Measurements from ENCODE around the gene RSL24D1. TPM values are rescaled to one million over a fixed set of nuclear protein-coding genes. Genes with fewer than 3 reads are reported as not detected.
A peak's percentile ranks its signal among the peaks of the same experiment; 100 is the strongest.

The RSL24D1 gene
- 100 to 1,000 TPM; 106 to 171 (median 124) TPM for total RNA-seq
- 10 to 100 TPM; 56.2 to 89.5 (median 75.6) TPM for polyA plus RNA-seq

DNA sequence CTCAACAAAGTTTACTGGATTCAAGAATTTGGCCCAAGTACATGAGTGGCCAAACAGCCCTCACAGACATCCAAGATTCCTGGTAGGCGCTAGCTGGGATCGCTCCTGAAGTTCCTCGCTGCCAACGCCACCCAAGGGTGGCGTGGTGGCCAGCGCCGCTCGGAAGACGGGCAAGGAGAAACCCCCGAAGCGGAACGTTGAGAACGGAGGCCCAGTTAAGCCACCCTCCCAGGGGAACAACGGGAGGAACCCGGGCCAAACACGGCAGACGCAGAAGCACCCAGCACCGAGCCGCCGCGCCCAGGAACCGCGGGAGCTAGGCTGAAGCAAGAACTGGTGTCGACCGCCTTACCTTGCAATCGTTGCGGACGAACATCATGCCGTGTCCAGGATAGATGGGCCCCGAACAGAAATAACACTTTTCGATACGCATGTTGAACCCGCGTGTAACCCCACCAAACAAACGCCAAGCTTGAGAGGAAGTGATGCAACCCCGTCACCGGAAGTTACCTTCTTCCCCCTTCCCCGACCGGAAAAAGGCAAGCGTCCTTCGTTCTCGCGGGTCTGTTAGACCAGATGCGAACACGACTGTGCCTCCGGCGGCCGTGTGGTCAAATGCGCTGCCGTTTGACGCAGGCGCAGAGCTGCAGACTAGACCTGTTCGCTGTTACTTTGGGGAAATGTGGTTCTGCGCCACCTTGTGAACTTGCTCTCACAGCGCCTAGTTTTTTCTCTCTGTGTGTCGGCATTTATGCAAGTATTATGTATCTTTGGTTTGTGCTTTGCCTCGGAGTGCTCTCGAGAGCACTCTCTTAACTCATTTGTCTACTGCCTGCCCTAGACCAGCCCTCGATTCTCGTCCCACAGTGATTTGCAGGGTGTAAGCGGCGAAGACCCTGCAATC is at the start of gene RSL24D1:
Gene RSL24D1 (minus strand): TSS at position 484 of the 904 bp plus-strand sequence. CDS start 51 bp downstream, at position 433.
- 0% methylated on average over 62 of the region's 62 CpGs for WGBS, 2 donors
- H3K27ac ChIP-seq: peak within 1 kb of the TSS; percentile 93 to 95 (median 94)
- peak; percentile 55 to 63 for TF ChIP-seq POLR2A (IDR thresholded peaks at IDR 0.05)
- TF ChIP-seq, protein P1, sequence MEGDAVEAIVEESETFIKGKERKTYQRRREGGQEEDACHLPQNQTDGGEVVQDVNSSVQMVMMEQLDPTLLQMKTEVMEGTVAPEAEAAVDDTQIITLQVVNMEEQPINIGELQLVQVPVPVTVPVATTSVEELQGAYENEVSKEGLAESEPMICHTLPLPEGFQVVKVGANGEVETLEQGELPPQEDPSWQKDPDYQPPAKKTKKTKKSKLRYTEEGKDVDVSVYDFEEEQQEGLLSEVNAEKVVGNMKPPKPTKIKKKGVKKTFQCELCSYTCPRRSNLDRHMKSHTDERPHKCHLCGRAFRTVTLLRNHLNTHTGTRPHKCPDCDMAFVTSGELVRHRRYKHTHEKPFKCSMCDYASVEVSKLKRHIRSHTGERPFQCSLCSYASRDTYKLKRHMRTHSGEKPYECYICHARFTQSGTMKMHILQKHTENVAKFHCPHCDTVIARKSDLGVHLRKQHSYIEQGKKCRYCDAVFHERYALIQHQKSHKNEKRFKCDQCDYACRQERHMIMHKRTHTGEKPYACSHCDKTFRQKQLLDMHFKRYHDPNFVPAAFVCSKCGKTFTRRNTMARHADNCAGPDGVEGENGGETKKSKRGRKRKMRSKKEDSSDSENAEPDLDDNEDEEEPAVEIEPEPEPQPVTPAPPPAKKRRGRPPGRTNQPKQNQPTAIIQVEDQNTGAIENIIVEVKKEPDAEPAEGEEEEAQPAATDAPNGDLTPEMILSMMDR (IDR thresholded peaks at IDR 0.05): peak; percentile 11 to 33 (median 15)
- TF ChIP-seq POLR2AphosphoS5 (IDR thresholded peaks at IDR 0.05): peak; percentile 86 to 97 (median 88)
- TF ChIP-seq EP300 (IDR thresholded peaks at IDR 0.05): peak in 1 of 4 donors; percentile 53
- H3K4me1 ChIP-seq: peaks cover 0 to 38% (median 32%) of the 10 kb centered on the region in 4 donors
- peaks cover 0 to 8% (median 2%) of the 10 kb centered on the region in 4 donors for H3K36me3 ChIP-seq
- H3K9me3 ChIP-seq: no peaks in the 10 kb centered on the region
- intact Hi-C loops (cut with DNase I): loop anchor here (5.0 kb wide), 2 partner anchors 96 to 211 kb away; partner anchors contain the start of genes CCPG1 and PIERCE2
- DNase-seq: peak; percentile 98
- no peaks in the 10 kb centered on the region for H3K27me3 ChIP-seq
- peak within 1 kb of the TSS; percentile 81 to 93 (median 92) for H3K4me3 ChIP-seq

GRCh38 chr15:55245059-55245458 is 48.3 kb upstream of the RSL24D1 start:
- WGBS, 2 donors: 82 to 93% methylated on average over 4 of the region's 4 CpGs
- peaks cover 0 to 9% (median 3%) of the 10 kb centered on the region in 4 donors for H3K36me3 ChIP-seq
- no peak for DNase-seq
- no peak overlapping the region for H3K4me3 ChIP-seq
- H3K27ac ChIP-seq: no peak overlapping the region
- H3K9me3 ChIP-seq: no peaks in the 10 kb centered on the region
- H3K4me1 ChIP-seq: no peaks in the 10 kb centered on the region
- TF ChIP-seq POLR2AphosphoS5 (IDR thresholded peaks at IDR 0.05) (no peak), EP300 (IDR thresholded peaks at IDR 0.05) (no peak), POLR2A (IDR thresholded peaks at IDR 0.05) (no peak)
- TF ChIP-seq, protein P1 (IDR thresholded peaks at IDR 0.05): no peak
- no peaks in the 10 kb centered on the region for H3K27me3 ChIP-seq
- intact Hi-C loops (cut with DNase I): no loop called here

GRCh38 chr15:55241891-55242290 is 45.1 kb upstream of the RSL24D1 start:
- intact Hi-C loops (cut with DNase I): no loop called here
- WGBS, 2 donors: 0 to 96% methylated on average over 1 of the region's 1 CpG
- H3K4me3 ChIP-seq: no peak overlapping the region
- DNase-seq: no peak
- no peaks in the 10 kb centered on the region for H3K4me1 ChIP-seq
- TF ChIP-seq EP300 (IDR thresholded peaks at IDR 0.05) (no peak), POLR2A (IDR thresholded peaks at IDR 0.05) (no peak), POLR2AphosphoS5 (IDR thresholded peaks at IDR 0.05) (no peak)
- TF ChIP-seq, protein P1 (IDR thresholded peaks at IDR 0.05): no peak
- H3K9me3 ChIP-seq: no peaks in the 10 kb centered on the region
- H3K27me3 ChIP-seq: no peaks in the 10 kb centered on the region
- H3K27ac ChIP-seq: no peak overlapping the region
- H3K36me3 ChIP-seq: no peaks in the 10 kb centered on the region

DNA sequence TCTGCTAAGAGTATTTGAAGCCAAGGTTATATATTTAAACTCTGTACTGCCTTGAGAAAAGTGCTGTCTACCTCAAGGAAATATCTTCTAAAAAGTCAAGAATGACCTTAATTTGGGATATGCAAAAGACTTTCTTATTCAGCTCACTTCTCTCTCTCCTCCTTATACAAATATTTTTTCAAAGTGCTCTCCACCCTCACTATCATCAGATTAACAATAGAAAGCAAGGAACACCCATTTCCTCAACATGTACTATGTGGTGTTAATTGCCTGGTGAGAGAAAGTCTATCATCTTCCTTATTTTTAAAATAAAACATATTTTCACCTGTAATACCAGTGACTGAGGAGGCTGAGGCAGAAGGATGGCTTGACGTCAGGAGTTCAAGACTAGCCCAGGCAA is 44.4 kb upstream of the RSL24D1 start:
- intact Hi-C loops (cut with DNase I): no loop called here
- Histone ChIP-seq H3K27me3 (no peaks in the 10 kb centered on the region), H3K4me3 (no peak overlapping the region), H3K4me1 (no peaks in the 10 kb centered on the region), H3K27ac (no peak overlapping the region), H3K36me3 (no peaks in the 10 kb centered on the region), H3K9me3 (no peaks in the 10 kb centered on the region)
- no peak for DNase-seq
- TF ChIP-seq, protein P1 (IDR thresholded peaks at IDR 0.05): no peak
- TF ChIP-seq POLR2AphosphoS5 (IDR thresholded peaks at IDR 0.05) (no peak), EP300 (IDR thresholded peaks at IDR 0.05) (no peak), POLR2A (IDR thresholded peaks at IDR 0.05) (no peak)
- WGBS, 2 donors: 78 to 88% methylated on average over 1 of the region's 1 CpG

Data from sigmoid colon (tissue), 7 donors.